HEK293T (cell line): ENCODE data around the gene GARS1.

Experiments used
- CTCF ChIA-PET: fragments of 350-600 bp; formaldehyde crosslinking; extraction: SDS; loops from one replicate; lab custom pipeline; 2021; ENCODE audit warnings: antibody characterized with exemption, inconsistent platforms; lab: Yijun Ruan, JAX
- POLR2A ChIA-PET: fragments of 350-600 bp; formaldehyde crosslinking; extraction: SDS; loops from one replicate; lab custom pipeline; 2020; ENCODE audit warnings: antibody characterized with exemption, inconsistent platforms; lab: Yijun Ruan, JAX
- DNase-seq: peaks from one replicate; pipeline ENCODE4 v3.0.0; 2012; ENCODE audit warnings: mixed read lengths; ENCODE audit errors: extremely low spot score
- ARNT ChIP-seq: fragments of 450-650 bp; IDR thresholded peaks from 2 replicates; pipeline ENCODE4 v1.6.1; 2017; ENCODE audit warnings: mild to moderate bottlenecking
- BHLHE40 ChIP-seq: fragments of 450-650 bp; IDR thresholded peaks from 2 replicates; pipeline ENCODE4 v1.6.1; 2016; ENCODE audit warnings: mild to moderate bottlenecking, moderate library complexity, borderline replicate concordance
- CTBP1 ChIP-seq: fragments of 450-650 bp; IDR thresholded peaks from 2 replicates; pipeline ENCODE4 v1.6.1; 2016; ENCODE audit warnings: borderline replicate concordance
- ELF4 ChIP-seq: fragments of 450-650 bp; IDR thresholded peaks from 2 replicates; pipeline ENCODE4 v1.6.1; 2017; ENCODE audit warnings: antibody characterized with exemption
- FOXA1 ChIP-seq: fragments of 450-650 bp; IDR thresholded peaks from 2 replicates; pipeline ENCODE4 v1.6.1; 2016; ENCODE audit warnings: mild to moderate bottlenecking
- FOXK2 ChIP-seq: fragments of 450-650 bp; IDR thresholded peaks from 2 replicates; pipeline ENCODE4 v1.6.1; 2016; ENCODE audit warnings: mild to moderate bottlenecking
- FOXM1 ChIP-seq: fragments of 450-650 bp; IDR thresholded peaks from 2 replicates; pipeline ENCODE4 v1.6.1; 2017; ENCODE audit warnings: mild to moderate bottlenecking, borderline replicate concordance
- HDGF ChIP-seq: fragments of 450-650 bp; IDR thresholded peaks from 2 replicates; pipeline ENCODE4 v1.6.1; 2017; ENCODE audit warnings: antibody characterized with exemption, borderline replicate concordance
- L3MBTL2 ChIP-seq: fragments of 450-650 bp; conservative IDR thresholded peaks from 2 replicates; pipeline ENCODE4 v1.6.1; 2016; ENCODE audit warnings: mild to moderate bottlenecking
- LEF1 ChIP-seq: fragments of 450-650 bp; IDR thresholded peaks from 2 replicates; pipeline ENCODE4 v1.6.1; 2017; ENCODE audit warnings: mild to moderate bottlenecking, borderline replicate concordance
- NFRKB ChIP-seq: fragments of 450-650 bp; IDR thresholded peaks from 2 replicates; pipeline ENCODE4 v1.6.1; 2016; ENCODE audit warnings: mild to moderate bottlenecking, moderate library complexity
- PKNOX1 ChIP-seq: fragments of 450-650 bp; IDR thresholded peaks from 2 replicates; pipeline ENCODE4 v1.6.1; 2016
- SP1 ChIP-seq: fragments of 450-650 bp; IDR thresholded peaks from 2 replicates; pipeline ENCODE4 v1.6.1; 2017
- SUZ12 ChIP-seq: fragments of 450-650 bp; IDR thresholded peaks from 2 replicates; pipeline ENCODE4 v1.6.1; 2016; ENCODE audit warnings: mild to moderate bottlenecking
- TARDBP ChIP-seq: fragments of 450-650 bp; IDR thresholded peaks from 2 replicates; pipeline ENCODE4 v1.6.1; 2016
- ZNF384 ChIP-seq: fragments of 450-650 bp; IDR thresholded peaks from 2 replicates; pipeline ENCODE4 v1.6.1; 2016

The GARS1 gene

GRCh38 chr7:30648744-30649540, 54.3 kb downstream of the GARS1 start:
- TF ChIP-seq NFRKB = no peak
- no peak for TF ChIP-seq TARDBP
- TF ChIP-seq PKNOX1 = no peak
- TF ChIP-seq ELF4 = no peak
- TF ChIP-seq BHLHE40 = no peak
- no peak for TF ChIP-seq L3MBTL2
- no peak for TF ChIP-seq SP1
- TF ChIP-seq FOXK2 = no peak
- TF ChIP-seq ARNT = no peak
- TF ChIP-seq FOXA1 = no peak
- TF ChIP-seq HDGF = no peak
- no peak for TF ChIP-seq CTBP1
- no peak for TF ChIP-seq SUZ12
- TF ChIP-seq ZNF384 = no peak
- no peak for TF ChIP-seq FOXM1
- no peak for TF ChIP-seq LEF1
- POLR2A ChIA-PET = no interaction called here
- DNase-seq = no peak
- CTCF ChIA-PET = interaction anchor here (0.6 kb wide), 1 partner anchor 21 kb away, joined by 3 read pairs; no protein-coding TSS in a partner anchor

- CTCF ChIA-PET = no interaction called here
- POLR2A ChIA-PET = no interaction called here
Measured at GRCh38 chr7:30649717-30650420, 55.2 kb downstream of the GARS1 start.

GRCh38 chr7:30650421-30650808, 55.7 kb downstream of the GARS1 start:
- CTCF ChIA-PET = no interaction called here
- no peak for TF ChIP-seq ARNT
- TF ChIP-seq L3MBTL2 = no peak
- no peak for TF ChIP-seq BHLHE40
- TF ChIP-seq FOXM1 = no peak
- no peak for TF ChIP-seq CTBP1
- TF ChIP-seq ZNF384 = no peak
- TF ChIP-seq NFRKB = no peak
- no peak for TF ChIP-seq TARDBP
- TF ChIP-seq HDGF = no peak
- TF ChIP-seq FOXA1 = no peak
- TF ChIP-seq SUZ12 = no peak
- no peak for TF ChIP-seq LEF1
- TF ChIP-seq FOXK2 = no peak
- no peak for DNase-seq
- POLR2A ChIA-PET = no interaction called here

More at GRCh38 chr7:30649717-30650420, 55.2 kb downstream of the GARS1 start:
- no peak for TF ChIP-seq SP1
- no peak for TF ChIP-seq ARNT
- TF ChIP-seq HDGF = no peak
- TF ChIP-seq BHLHE40 = no peak
- no peak for TF ChIP-seq LEF1
- no peak for DNase-seq

GRCh38 chr7:30652132-30652531, 57.5 kb downstream of the GARS1 start:
- CTCF ChIA-PET = no interaction called here
- TF ChIP-seq TARDBP (no peak), BHLHE40 (no peak), ZNF384 (no peak), PKNOX1 (no peak), L3MBTL2 (no peak), ELF4 (no peak), FOXA1 (no peak), LEF1 (no peak), HDGF (no peak), ARNT (no peak), NFRKB (no peak), FOXM1 (no peak)
- DNase-seq = no peak
- POLR2A ChIA-PET = no interaction called here

- CTCF ChIA-PET = no interaction called here
Measured at GRCh38 chr7:30652698-30653641, 58.3 kb downstream of the GARS1 start.

More at GRCh38 chr7:30652698-30653641, 58.3 kb downstream of the GARS1 start:
- DNase-seq = no peak
- TF ChIP-seq FOXM1 = no peak
- TF ChIP-seq ZNF384 = no peak
- TF ChIP-seq SUZ12 = no peak
- no peak for TF ChIP-seq NFRKB
- no peak for TF ChIP-seq FOXA1
- TF ChIP-seq CTBP1 = no peak
- no peak for TF ChIP-seq ARNT
- no peak for TF ChIP-seq ELF4
- TF ChIP-seq TARDBP = no peak
- TF ChIP-seq L3MBTL2 = no peak
- TF ChIP-seq PKNOX1 = no peak
- TF ChIP-seq LEF1 = no peak
- no peak for TF ChIP-seq SP1
- TF ChIP-seq HDGF = no peak
- POLR2A ChIA-PET = no interaction called here
